Ovary (tissue), 3 donors: ENCODE data around the gene SLC35A1.

Experiments used
- CTCF ChIP-seq, 3 donors: fragments of 450-650 bp in 2 of 3; fragments of 200-600 bp in 1 of 3; IDR thresholded peaks; one replicate each; pipeline versions ENCODE4 v1.5.1 to v1.8.0; 2016 to 2022; ENCODE audit warnings: antibody characterized with exemption in 3 of 3, mild to moderate bottlenecking in 1 of 3
- EP300 ChIP-seq: sonication (generic); formaldehyde crosslinking; IDR thresholded peaks from one replicate; pipeline ENCODE4 v1.6.1; 2017; ENCODE audit warnings: antibody characterized with exemption
- POLR2A ChIP-seq: fragments of 450-650 bp; IDR thresholded peaks from one replicate; pipeline ENCODE4 v1.6.1; 2017; ENCODE audit warnings: antibody characterized with exemption, mild to moderate bottlenecking, moderate library complexity
- donor health status: DM: no; HTN: no; CAD: no.

GRCh38 chr6:87544474-87544735 lies 71.6 kb downstream of the SLC35A1 start:
- TF ChIP-seq CTCF (IDR thresholded peaks at IDR 0.05) (no peak), POLR2A (no peak), EP300 (no peak)
